ENCODE measurements around the gene FLVCR2. TPM values are rescaled to one million over a fixed set of nuclear protein-coding genes. Genes with fewer than 3 reads are reported as not detected.

The FLVCR2 gene
- total RNA-seq, 1 donor from 2014 or later, result 50.6 TPM

- H3K27ac Mint-ChIP-seq (ENCODE audit: unreplicated experiment), result no peak overlapping the region
- no peak overlapping the region for H3K4me3 Mint-ChIP-seq (ENCODE audit: unreplicated experiment)
- H3K36me3 Mint-ChIP-seq (ENCODE audit: low read depth, unreplicated experiment), result peaks cover 13% of the 10 kb centered on the region
- no peak for TF ChIP-seq CTCF (IDR thresholded peaks at IDR 0.05; ENCODE audit: unreplicated experiment)
- peaks cover 9% of the 10 kb centered on the region for H3K27me3 Mint-ChIP-seq (ENCODE audit: unreplicated experiment)
- DNase-seq (ENCODE audit: low spot score), result no peak
- H3K9me3 Mint-ChIP-seq (ENCODE audit: unreplicated experiment), result peaks cover 4% of the 10 kb centered on the region
- H3K4me1 Mint-ChIP-seq (ENCODE audit: unreplicated experiment), result peaks cover 23% of the 10 kb centered on the region
Measured at GRCh38 chr14:75572104-75572503, 6.3 kb upstream of the FLVCR2 start.

DNA sequence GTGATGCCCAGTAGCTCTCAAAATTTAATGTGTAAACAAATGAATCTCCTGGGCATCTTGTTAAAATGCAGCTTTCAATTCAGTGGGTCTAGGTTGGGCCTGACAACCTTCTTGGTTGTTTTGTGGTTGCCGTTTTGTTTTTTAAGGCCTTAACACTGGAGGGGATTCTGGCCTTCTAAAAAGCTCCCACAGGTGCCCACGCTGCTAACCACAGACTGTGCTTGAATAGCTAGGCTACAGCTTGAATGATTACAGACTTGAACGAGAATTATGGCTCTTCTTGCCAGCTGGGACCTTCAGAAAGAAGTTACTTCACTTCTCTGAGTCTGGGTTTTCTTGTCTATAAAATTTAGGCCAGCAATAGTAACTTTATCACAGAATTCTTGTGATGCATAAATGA, 1.3 kb upstream of the FLVCR2 start:
- Mint-ChIP-seq H3K27ac (ENCODE audit: unreplicated experiment) (no peak overlapping the region), H3K27me3 (ENCODE audit: unreplicated experiment) (peaks cover 12% of the 10 kb centered on the region), H3K4me3 (ENCODE audit: unreplicated experiment) (no peak overlapping the region), H3K36me3 (ENCODE audit: low read depth, unreplicated experiment) (peaks cover 12% of the 10 kb centered on the region), H3K9me3 (ENCODE audit: unreplicated experiment) (peaks cover 4% of the 10 kb centered on the region), H3K4me1 (ENCODE audit: unreplicated experiment) (peaks cover 34% of the 10 kb centered on the region)
- no peak for DNase-seq (ENCODE audit: low spot score)
- TF ChIP-seq CTCF (IDR thresholded peaks at IDR 0.05; ENCODE audit: unreplicated experiment), result no peak

DNA sequence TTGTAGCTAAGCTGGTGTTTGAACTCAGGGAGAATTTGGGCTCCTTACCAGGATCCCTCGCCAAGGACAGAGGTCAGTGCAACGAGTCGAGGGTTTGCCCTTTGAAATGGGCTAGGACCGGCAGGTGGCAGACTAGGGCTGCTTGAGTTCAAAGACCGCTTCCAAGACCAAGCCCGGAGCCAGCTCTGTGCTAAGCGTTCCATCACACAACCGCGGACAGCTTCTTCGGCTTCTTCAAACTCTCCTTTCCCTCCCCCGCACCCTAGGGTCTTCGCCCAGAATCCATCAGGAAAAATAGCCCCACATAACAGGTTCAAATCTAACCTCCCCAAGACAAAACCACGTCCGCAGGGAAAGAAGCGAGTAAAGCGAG, 705 bp upstream of the FLVCR2 start:
- H3K4me3 Mint-ChIP-seq (ENCODE audit: unreplicated experiment), result no peak overlapping the region
- peaks cover 9% of the 10 kb centered on the region for H3K36me3 Mint-ChIP-seq (ENCODE audit: low read depth, unreplicated experiment)
- peaks cover 4% of the 10 kb centered on the region for H3K9me3 Mint-ChIP-seq (ENCODE audit: unreplicated experiment)
- DNase-seq (ENCODE audit: low spot score), result peak; percentile 85
- H3K27me3 Mint-ChIP-seq (ENCODE audit: unreplicated experiment), result peaks cover 10% of the 10 kb centered on the region
- TF ChIP-seq CTCF (IDR thresholded peaks at IDR 0.05; ENCODE audit: unreplicated experiment), result peak; percentile 71
- peak overlapping the region; percentile 68 for H3K27ac Mint-ChIP-seq (ENCODE audit: unreplicated experiment)
- H3K4me1 Mint-ChIP-seq (ENCODE audit: unreplicated experiment), result peaks cover 30% of the 10 kb centered on the region

GRCh38 chr14:75578786-75579337, 442 bp downstream of the FLVCR2 start:
- Mint-ChIP-seq H3K27ac (ENCODE audit: unreplicated experiment) (no peak overlapping the region), H3K27me3 (ENCODE audit: unreplicated experiment) (peaks cover 10% of the 10 kb centered on the region), H3K4me3 (ENCODE audit: unreplicated experiment) (no peak overlapping the region), H3K4me1 (ENCODE audit: unreplicated experiment) (peaks cover 30% of the 10 kb centered on the region), H3K36me3 (ENCODE audit: low read depth, unreplicated experiment) (peaks cover 9% of the 10 kb centered on the region), H3K9me3 (ENCODE audit: unreplicated experiment) (peaks cover 4% of the 10 kb centered on the region)
- TF ChIP-seq CTCF (IDR thresholded peaks at IDR 0.05; ENCODE audit: unreplicated experiment), result no peak
- DNase-seq (ENCODE audit: low spot score), result no peak

DNA sequence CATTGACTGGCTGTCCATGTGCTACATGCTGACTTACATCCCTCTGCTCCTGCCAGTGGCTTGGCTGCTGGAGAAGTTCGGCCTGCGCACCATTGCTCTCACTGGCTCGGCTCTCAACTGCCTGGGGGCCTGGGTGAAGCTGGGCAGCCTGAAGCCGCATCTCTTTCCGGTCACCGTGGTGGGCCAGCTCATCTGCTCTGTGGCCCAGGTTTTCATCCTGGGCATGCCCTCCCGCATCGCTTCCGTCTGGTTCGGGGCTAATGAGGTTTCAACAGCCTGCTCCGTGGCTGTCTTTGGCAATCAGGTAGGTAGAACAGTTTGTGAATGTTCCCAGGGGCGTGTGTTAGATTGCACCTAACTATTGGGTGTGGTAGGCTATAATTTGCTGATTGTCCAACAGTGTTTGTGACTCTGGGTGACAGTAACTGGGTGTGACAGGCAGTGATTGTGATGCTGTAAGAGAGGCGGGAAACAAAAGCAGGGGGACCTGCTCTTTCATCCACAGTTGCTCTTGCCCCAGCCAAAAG, 981 bp downstream of the FLVCR2 start:
- TF ChIP-seq CTCF (IDR thresholded peaks at IDR 0.05; ENCODE audit: unreplicated experiment), result no peak
- Mint-ChIP-seq H3K36me3 (ENCODE audit: low read depth, unreplicated experiment) (peaks cover 11% of the 10 kb centered on the region), H3K4me3 (ENCODE audit: unreplicated experiment) (no peak overlapping the region), H3K4me1 (ENCODE audit: unreplicated experiment) (peaks cover 35% of the 10 kb centered on the region), H3K27ac (ENCODE audit: unreplicated experiment) (no peak overlapping the region), H3K9me3 (ENCODE audit: unreplicated experiment) (peaks cover 4% of the 10 kb centered on the region), H3K27me3 (ENCODE audit: unreplicated experiment) (peaks cover 10% of the 10 kb centered on the region)
- no peak for DNase-seq (ENCODE audit: low spot score)
